ENCODE results near the gene FAM186B.

Gene FAM186B

GRCh38 chr12:49545815-49546214 lies 59.6 kb downstream of the FAM186B start:
- peaks cover 17 to 25% of the 10 kb centered on the region in 2 donors for H3K27me3 ChIP-seq (ENCODE audit: control insufficient read depth in 1 of 2, insufficient read depth in 2 of 2, low read length in 2 of 2)
- no peaks in the 10 kb centered on the region for H3K36me3 ChIP-seq (ENCODE audit: control insufficient read depth in 1 of 2, insufficient read depth in 2 of 2, low read length in 2 of 2)
- H3K4me1 ChIP-seq (ENCODE audit: control insufficient read depth in 1 of 2, insufficient read depth in 2 of 2, low read length in 2 of 2) = peaks cover 14 to 22% of the 10 kb centered on the region in 2 donors
- no peak overlapping the region for H3K27ac ChIP-seq (ENCODE audit: low read depth, low read length)
- H3K4me3 ChIP-seq (ENCODE audit: low read depth in 1 of 2, low read length in 2 of 2) = no peak overlapping the region
- no peaks in the 10 kb centered on the region for H3K9me3 ChIP-seq (ENCODE audit: control insufficient read depth in 1 of 2, low read length in 2 of 2)
- H3K9ac ChIP-seq (ENCODE audit: low read depth in 1 of 2, low read length in 2 of 2) = no peak overlapping the region

DNA sequence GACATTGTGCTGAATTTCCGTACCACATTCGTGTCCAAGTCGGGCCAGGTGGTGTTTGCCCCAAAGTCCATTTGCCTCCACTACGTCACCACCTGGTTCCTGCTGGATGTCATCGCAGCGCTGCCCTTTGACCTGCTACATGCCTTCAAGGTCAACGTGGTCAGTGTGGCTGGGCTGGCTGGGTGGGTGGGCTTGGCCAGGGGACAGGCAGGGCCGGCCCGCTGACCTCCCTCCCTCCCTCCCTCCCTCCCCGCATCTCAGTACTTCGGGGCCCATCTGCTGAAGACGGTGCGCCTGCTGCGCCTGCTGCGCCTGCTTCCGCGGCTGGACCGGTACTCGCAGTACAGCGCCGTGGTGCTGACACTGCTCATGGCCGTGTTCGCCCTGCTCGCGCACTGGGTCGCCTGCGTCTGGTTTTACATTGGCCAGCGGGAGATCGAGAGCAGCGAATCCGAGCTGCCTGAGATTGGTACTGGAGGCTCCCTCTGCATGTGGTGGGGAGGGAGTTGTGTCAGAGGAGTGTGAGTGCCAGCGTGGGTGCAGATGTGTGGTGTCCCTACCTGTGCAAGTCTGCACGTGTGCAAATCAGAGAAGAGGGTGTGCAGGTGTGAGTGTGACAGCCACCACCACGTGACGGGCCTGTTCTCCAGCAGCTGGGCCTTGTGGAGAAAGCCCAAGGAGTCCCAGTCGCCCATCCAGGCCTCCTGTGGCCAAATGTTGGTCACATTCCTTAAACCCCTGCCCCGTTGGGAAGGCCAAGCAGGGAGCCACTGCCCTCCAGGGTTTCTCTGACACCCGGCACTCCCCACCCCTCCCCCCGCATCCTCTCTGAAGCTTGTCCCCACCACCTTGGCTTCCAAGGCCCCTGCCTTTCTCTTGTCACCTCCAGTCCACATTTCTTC lies 61.3 kb downstream of the FAM186B start:
- H3K27ac ChIP-seq (ENCODE audit: low read depth, low read length) = no peak overlapping the region

GRCh38 chr12:49543221-49543913 lies 62.1 kb downstream of the FAM186B start:
- peaks cover 29 to 41% of the 10 kb centered on the region in 2 donors for H3K27me3 ChIP-seq (ENCODE audit: control insufficient read depth in 1 of 2, insufficient read depth in 2 of 2, low read length in 2 of 2)
- no peaks in the 10 kb centered on the region for H3K9me3 ChIP-seq (ENCODE audit: control insufficient read depth in 1 of 2, low read length in 2 of 2)
- H3K36me3 ChIP-seq (ENCODE audit: control insufficient read depth in 1 of 2, insufficient read depth in 2 of 2, low read length in 2 of 2) = no peaks in the 10 kb centered on the region
- H3K27ac ChIP-seq (ENCODE audit: low read depth, low read length) = no peak overlapping the region
- H3K4me3 ChIP-seq (ENCODE audit: low read depth in 1 of 2, low read length in 2 of 2) = no peak overlapping the region
- H3K9ac ChIP-seq (ENCODE audit: low read depth in 1 of 2, low read length in 2 of 2) = no peak overlapping the region
- H3K4me1 ChIP-seq (ENCODE audit: control insufficient read depth in 1 of 2, insufficient read depth in 2 of 2, low read length in 2 of 2) = peaks cover 1 to 7% of the 10 kb centered on the region in 2 donors

More for the DNA sequence above, 61.3 kb downstream of the FAM186B start:
- no peak overlapping the region for H3K4me3 ChIP-seq (ENCODE audit: low read depth in 1 of 2, low read length in 2 of 2)
- H3K36me3 ChIP-seq (ENCODE audit: control insufficient read depth in 1 of 2, insufficient read depth in 2 of 2, low read length in 2 of 2) = no peaks in the 10 kb centered on the region
- H3K9me3 ChIP-seq (ENCODE audit: control insufficient read depth in 1 of 2, low read length in 2 of 2) = no peaks in the 10 kb centered on the region
- H3K4me1 ChIP-seq (ENCODE audit: control insufficient read depth in 1 of 2, insufficient read depth in 2 of 2, low read length in 2 of 2) = peaks cover 7% of the 10 kb centered on the region in 2 donors
- peaks cover 28 to 41% of the 10 kb centered on the region in 2 donors for H3K27me3 ChIP-seq (ENCODE audit: control insufficient read depth in 1 of 2, insufficient read depth in 2 of 2, low read length in 2 of 2)
- H3K9ac ChIP-seq (ENCODE audit: low read depth in 1 of 2, low read length in 2 of 2) = no peak overlapping the region

DNA sequence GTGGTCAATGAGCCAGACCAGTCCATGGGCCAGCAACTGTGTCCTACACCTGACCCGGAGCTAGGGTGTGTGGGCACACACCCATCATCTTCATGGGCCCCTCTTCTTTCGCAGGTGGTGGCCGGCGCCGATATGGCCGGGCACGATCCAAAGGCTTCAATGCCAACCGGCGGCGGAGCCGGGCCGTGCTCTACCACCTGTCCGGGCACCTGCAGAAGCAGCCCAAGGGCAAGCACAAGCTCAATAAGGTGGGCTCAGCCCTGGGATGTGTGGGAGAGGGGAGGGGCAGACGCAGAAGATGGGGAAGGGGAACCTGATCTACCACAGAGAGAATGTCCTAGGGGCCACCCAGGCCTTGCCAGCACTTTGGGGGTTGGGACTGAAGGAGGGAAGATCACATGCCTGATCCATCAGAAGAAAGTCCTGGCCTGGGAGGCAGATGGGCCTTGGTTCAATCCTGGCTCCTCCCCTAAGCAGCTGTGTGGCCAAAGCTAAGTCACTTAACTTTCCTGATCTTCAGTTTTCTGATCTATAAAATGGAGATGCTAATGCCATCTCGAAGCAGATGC lies 62.8 kb downstream of the FAM186B start:
- Histone ChIP-seq H3K9me3 (ENCODE audit: control insufficient read depth in 1 of 2, low read length in 2 of 2) (no peaks in the 10 kb centered on the region), H3K27me3 (ENCODE audit: control insufficient read depth in 1 of 2, insufficient read depth in 2 of 2, low read length in 2 of 2) (peaks cover 29 to 39% of the 10 kb centered on the region in 2 donors), H3K4me3 (ENCODE audit: low read depth in 1 of 2, low read length in 2 of 2) (no peak overlapping the region), H3K9ac (ENCODE audit: low read depth in 1 of 2, low read length in 2 of 2) (no peak overlapping the region), H3K36me3 (ENCODE audit: control insufficient read depth in 1 of 2, insufficient read depth in 2 of 2, low read length in 2 of 2) (no peaks in the 10 kb centered on the region), H3K27ac (ENCODE audit: low read depth, low read length) (no peak overlapping the region), H3K4me1 (ENCODE audit: control insufficient read depth in 1 of 2, insufficient read depth in 2 of 2, low read length in 2 of 2) (peaks cover 6 to 12% of the 10 kb centered on the region in 2 donors)

DNA sequence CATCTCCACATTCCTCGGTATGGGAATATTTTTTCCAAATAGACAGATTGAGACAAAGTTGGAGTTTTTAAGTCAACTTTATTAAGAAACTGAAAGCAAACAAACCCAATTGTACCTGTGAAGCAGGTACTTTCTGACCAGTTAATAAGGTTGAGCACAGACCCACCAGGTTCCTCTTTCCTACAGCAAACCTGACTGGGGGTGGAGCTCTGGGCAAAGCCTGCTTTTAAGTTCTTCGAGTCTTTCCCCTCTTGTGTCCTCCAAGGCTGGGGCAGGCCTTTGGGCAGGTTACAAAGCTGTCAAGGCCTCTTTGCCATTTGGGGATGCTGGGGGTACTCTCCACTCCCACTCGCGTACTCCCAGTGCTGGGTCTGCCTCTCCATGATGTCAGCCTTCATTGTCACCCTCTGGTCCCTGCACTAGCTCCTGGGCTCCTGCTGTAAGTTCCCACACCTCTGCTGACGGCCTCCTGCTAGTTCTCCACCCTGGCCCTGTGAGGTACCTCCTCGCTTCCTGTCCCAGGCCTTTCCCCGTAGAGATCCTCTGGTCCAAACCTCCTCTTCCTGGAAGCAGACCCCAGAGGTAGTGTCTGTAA lies 63.4 kb downstream of the FAM186B start:
- Histone ChIP-seq H3K9ac (ENCODE audit: low read depth in 1 of 2, low read length in 2 of 2) (no peak overlapping the region), H3K36me3 (ENCODE audit: control insufficient read depth in 1 of 2, insufficient read depth in 2 of 2, low read length in 2 of 2) (no peaks in the 10 kb centered on the region), H3K4me1 (ENCODE audit: control insufficient read depth in 1 of 2, insufficient read depth in 2 of 2, low read length in 2 of 2) (peaks cover 10 to 16% of the 10 kb centered on the region in 2 donors), H3K4me3 (ENCODE audit: low read depth in 1 of 2, low read length in 2 of 2) (no peak overlapping the region), H3K27ac (ENCODE audit: low read depth, low read length) (no peak overlapping the region), H3K27me3 (ENCODE audit: control insufficient read depth in 1 of 2, insufficient read depth in 2 of 2, low read length in 2 of 2) (peaks cover 30 to 39% of the 10 kb centered on the region in 2 donors), H3K9me3 (ENCODE audit: control insufficient read depth in 1 of 2, low read length in 2 of 2) (no peaks in the 10 kb centered on the region)

DNA sequence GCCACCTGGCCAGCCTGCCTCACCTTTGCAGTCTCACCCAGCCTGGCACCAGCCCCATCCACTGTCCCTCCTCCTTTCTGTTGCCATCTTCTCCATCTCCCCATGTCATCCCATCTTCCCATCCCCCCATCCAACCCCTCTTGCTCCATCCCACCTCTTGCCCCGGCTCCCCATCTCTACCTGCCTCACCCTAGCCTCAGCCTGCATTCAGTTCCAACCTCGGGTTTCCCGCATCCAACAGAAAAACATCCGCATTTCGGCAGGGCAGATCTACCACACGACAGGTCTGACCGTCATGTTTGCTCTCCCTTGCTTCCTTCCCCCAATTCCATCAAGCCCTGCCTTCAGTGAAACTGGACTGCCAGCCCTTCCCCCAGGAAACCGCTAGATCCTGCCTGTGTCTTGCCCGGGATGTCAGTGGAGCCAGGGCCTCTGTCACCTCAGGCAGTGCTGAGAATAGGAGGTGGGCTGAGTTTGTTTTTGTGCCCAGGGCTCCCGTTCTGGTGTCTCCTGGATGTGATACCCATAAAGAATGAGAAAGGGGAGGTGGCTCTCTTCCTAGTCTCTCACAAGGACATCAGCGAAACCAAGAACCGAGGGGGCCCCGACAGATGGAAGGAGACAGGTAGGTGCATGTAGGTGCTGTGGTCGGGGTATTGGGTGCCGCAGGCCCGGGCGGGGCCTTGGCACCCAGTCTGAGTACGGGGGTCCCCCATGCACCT lies 64.1 kb downstream of the FAM186B start:
- Histone ChIP-seq H3K27ac (ENCODE audit: low read depth, low read length) (no peak overlapping the region), H3K4me3 (ENCODE audit: low read depth in 1 of 2, low read length in 2 of 2) (no peak overlapping the region), H3K36me3 (ENCODE audit: control insufficient read depth in 1 of 2, insufficient read depth in 2 of 2, low read length in 2 of 2) (no peaks in the 10 kb centered on the region), H3K27me3 (ENCODE audit: control insufficient read depth in 1 of 2, insufficient read depth in 2 of 2, low read length in 2 of 2) (peaks cover 37% of the 10 kb centered on the region in 2 donors), H3K4me1 (ENCODE audit: control insufficient read depth in 1 of 2, insufficient read depth in 2 of 2, low read length in 2 of 2) (peaks cover 10 to 16% of the 10 kb centered on the region in 2 donors), H3K9me3 (ENCODE audit: control insufficient read depth in 1 of 2, low read length in 2 of 2) (no peaks in the 10 kb centered on the region), H3K9ac (ENCODE audit: low read depth in 1 of 2, low read length in 2 of 2) (no peak overlapping the region)

DNA sequence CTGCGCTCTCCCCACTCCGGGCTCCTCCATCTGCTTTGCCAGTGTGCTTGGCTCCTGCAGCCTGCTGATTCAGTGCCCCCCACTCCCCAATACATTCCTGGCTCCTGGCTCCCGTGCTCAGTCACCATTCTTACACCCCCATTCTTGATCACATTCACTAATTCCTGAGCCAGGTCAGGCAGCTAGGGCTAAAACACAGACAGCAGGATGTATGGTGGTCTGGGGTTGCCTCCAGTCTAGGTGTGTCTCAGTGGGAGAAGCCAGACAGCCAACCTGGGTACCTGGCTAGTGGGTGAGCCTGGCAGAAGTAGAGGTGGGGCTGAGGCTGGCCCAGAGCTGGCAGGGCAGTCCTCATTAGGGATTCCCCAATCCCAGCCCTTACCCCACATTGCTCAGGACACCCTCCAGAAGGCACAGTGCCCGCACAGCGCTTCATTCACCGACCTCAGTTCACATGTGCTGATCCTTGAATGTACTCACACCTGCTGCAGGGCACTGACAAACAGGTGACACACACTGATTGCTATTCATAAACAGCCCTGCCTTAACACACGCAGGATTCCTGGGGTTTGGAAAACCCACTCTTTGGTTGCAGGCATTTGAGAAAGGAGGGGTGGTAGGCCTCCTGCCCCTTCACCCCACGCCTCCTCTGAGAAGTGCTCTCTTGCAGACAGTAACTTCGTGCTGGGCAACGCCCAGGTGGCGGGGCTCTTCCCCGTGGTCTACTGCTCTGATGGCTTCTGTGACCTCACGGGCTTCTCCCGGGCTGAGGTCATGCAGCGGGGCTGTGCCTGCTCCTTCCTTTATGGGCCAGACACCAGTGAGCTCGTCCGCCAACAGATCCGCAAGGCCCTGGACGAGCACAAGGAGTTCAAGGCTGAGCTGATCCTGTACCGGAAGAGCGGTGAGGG lies 65.0 kb downstream of the FAM186B start:
- Histone ChIP-seq H3K9ac (ENCODE audit: low read depth in 1 of 2, low read length in 2 of 2) (no peak overlapping the region), H3K4me3 (ENCODE audit: low read depth in 1 of 2, low read length in 2 of 2) (no peak overlapping the region), H3K9me3 (ENCODE audit: control insufficient read depth in 1 of 2, low read length in 2 of 2) (no peaks in the 10 kb centered on the region), H3K27ac (ENCODE audit: low read depth, low read length) (no peak overlapping the region), H3K27me3 (ENCODE audit: control insufficient read depth in 1 of 2, insufficient read depth in 2 of 2, low read length in 2 of 2) (peaks cover 32 to 40% of the 10 kb centered on the region in 2 donors), H3K4me1 (ENCODE audit: control insufficient read depth in 1 of 2, insufficient read depth in 2 of 2, low read length in 2 of 2) (peaks cover 10 to 16% of the 10 kb centered on the region in 2 donors), H3K36me3 (ENCODE audit: control insufficient read depth in 1 of 2, insufficient read depth in 2 of 2, low read length in 2 of 2) (no peaks in the 10 kb centered on the region)

DNA sequence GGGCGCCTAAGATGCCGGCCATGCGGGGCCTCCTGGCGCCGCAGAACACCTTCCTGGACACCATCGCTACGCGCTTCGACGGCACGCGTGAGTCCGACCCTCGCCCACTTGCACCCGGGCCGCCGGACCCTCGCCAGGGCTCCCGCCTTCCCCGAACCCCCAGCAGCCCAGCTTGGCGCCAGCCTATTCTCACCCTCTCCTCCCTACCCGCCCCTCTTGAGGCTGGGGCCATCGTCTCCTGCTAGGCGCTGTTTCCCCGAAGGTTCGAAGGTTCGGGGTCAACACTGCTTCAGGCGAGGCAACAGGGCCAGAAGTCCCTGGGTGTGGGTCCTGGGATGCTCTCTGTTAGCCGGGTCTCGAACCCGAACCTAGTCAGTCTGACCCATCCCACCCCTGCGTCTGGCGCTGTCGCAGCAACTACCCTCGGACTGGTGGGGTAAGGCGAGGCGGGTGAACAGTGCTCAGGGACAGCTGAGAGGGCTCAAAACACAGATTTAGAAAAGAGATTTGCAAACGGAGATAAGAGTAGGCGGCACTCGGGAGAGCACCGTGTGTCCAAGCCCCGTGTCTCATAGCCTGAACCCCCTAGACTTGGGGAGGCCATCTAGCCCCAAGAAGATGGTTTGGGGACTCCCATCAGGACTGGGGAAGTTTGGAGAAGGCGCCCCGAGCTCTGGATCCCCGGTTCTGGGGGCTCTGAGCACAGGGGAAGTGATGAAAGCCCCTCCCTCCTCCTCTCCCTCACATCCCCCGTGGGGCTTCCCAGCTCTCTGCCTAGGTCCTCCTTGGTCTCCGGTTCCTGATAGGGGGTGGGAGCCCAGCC lies 65.8 kb downstream of the FAM186B start:
- no peak overlapping the region for H3K9ac ChIP-seq (ENCODE audit: low read depth in 1 of 2, low read length in 2 of 2)
- H3K36me3 ChIP-seq (ENCODE audit: control insufficient read depth in 1 of 2, insufficient read depth in 2 of 2, low read length in 2 of 2) = no peaks in the 10 kb centered on the region
- H3K27me3 ChIP-seq (ENCODE audit: control insufficient read depth in 1 of 2, insufficient read depth in 2 of 2, low read length in 2 of 2) = peaks cover 32 to 40% of the 10 kb centered on the region in 2 donors
- no peaks in the 10 kb centered on the region for H3K9me3 ChIP-seq (ENCODE audit: control insufficient read depth in 1 of 2, low read length in 2 of 2)
- H3K27ac ChIP-seq (ENCODE audit: low read depth, low read length) = no peak overlapping the region
- peaks cover 10 to 16% of the 10 kb centered on the region in 2 donors for H3K4me1 ChIP-seq (ENCODE audit: control insufficient read depth in 1 of 2, insufficient read depth in 2 of 2, low read length in 2 of 2)
- no peak overlapping the region for H3K4me3 ChIP-seq (ENCODE audit: low read depth in 1 of 2, low read length in 2 of 2)
